OCI-LY3 (cell line): ENCODE results near the gene LRRC8C.

Experiments
- H2AFZ ChIP-seq: fragments of 200-600, 300-600 bp; shearing (Covaris generic); 2 replicates; pipeline ENCODE4 v1.6.0; 2014; ENCODE audit warnings: antibody characterized with exemption, low read depth, low read length
- H3K27ac ChIP-seq: fragments of 200-600, 300-600 bp; sonication (generic); 2 replicates; pipeline ENCODE4 v1.5.1; 2014; ENCODE audit warnings: mild to moderate bottlenecking, low read length, moderate library complexity, mixed read lengths
- H3K27me3 ChIP-seq: fragments of 200-600, 300-600 bp; sonication (generic); 2 replicates; pipeline ENCODE4 v1.6.1; 2014; ENCODE audit warnings: low read depth, low read length, mixed read lengths
- H3K36me3 ChIP-seq: fragments of 200-600, 300-600 bp; sonication (generic); replicated peaks from 2 replicates; pipeline ENCODE3; 2014; ENCODE audit warnings: low read depth, low read length, mixed read lengths
- H3K4me1 ChIP-seq: fragments of 300-600, 200-600 bp; sonication (generic); 2 replicates; pipeline ENCODE4 v1.6.1; 2014; ENCODE audit warnings: low read length, mixed read lengths
- H3K4me2 ChIP-seq: fragments of 200-600, 300-600 bp; sonication (generic); 2 replicates; pipeline ENCODE4 v1.6.1; 2014; ENCODE audit warnings: low read length, mixed read lengths
- H3K4me3 ChIP-seq: fragments of 300-600, 200-600 bp; sonication (generic); 2 replicates; pipeline ENCODE4 v1.5.1; 2014; ENCODE audit warnings: antibody characterized with exemption, mild to moderate bottlenecking, low read length, moderate library complexity
- H3K79me2 ChIP-seq: fragments of 300-600, 200-600 bp; shearing (Covaris generic); 2 replicates; pipeline ENCODE4 v1.6.1; 2014; ENCODE audit warnings: mild to moderate bottlenecking, low read length, mixed read lengths
- H3K9ac ChIP-seq: fragments of 300-600, 200-600 bp; shearing (Covaris generic); 2 replicates; pipeline ENCODE4 v1.6.0; 2014; ENCODE audit warnings: mild to moderate bottlenecking, low read length, moderate library complexity
- H3K9me3 ChIP-seq: fragments of 200-600, 300-600 bp; shearing (Covaris generic); 2 replicates; pipeline ENCODE4 v1.6.1; 2014; ENCODE audit warnings: low read length, mixed read lengths; ENCODE audit not compliant: insufficient read depth
- H4K20me1 ChIP-seq: fragments of 200-600, 300-600 bp; sonication (generic); 2 replicates; pipeline ENCODE4 v1.6.1; 2016; ENCODE audit warnings: low read length, mixed read lengths; ENCODE audit not compliant: insufficient read depth
- EZH2phosphoT487 ChIP-seq: fragments of 200-600 bp; shearing (Covaris generic); IDR thresholded peaks from 2 replicates; pipeline ENCODE4 v1.6.1; 2018; ENCODE audit warnings: antibody characterized with exemption, mixed run types, low read depth
- TF ChIP-seq, protein P1 (sequence below): fragments of 200-600, 300-600 bp; sonication (generic); IDR thresholded peaks from 2 replicates; pipeline ENCODE4 v1.5.1; 2014; ENCODE audit warnings: antibody characterized with exemption, low read length, low read depth

The LRRC8C gene

DNA sequence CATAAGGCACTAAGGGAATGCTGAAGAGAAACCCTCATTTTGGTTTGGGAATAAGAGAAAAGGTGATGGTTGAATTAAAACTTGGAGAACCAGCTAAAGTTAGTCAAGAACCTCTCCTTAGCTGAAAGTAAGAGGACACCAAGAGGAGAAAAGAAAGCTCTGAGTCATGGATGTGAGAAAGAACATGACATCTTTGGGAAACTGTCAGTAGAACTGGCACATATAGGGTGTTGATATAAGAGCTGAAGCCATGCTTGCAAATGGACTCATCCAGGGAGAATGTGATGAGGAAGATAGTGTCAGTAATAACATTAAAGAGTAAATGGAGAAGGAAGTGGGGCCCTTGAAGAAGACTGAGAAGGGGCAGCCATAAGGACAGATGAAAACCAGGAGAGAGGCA lies 54.3 kb downstream of the LRRC8C start:
- Histone ChIP-seq H3K4me3 (no peak overlapping the region), H3K9ac (no peak overlapping the region), H3K27me3 (no peaks in the 10 kb centered on the region), H3K4me1 (peaks cover 2% of the 10 kb centered on the region), H3K36me3 (peaks cover 6% of the 10 kb centered on the region), H3K4me2 (no peak overlapping the region), H4K20me1 (no peaks in the 10 kb centered on the region), H3K79me2 (no peaks in the 10 kb centered on the region), H2AFZ (no peak overlapping the region), H3K27ac (no peak overlapping the region), H3K9me3 (no peaks in the 10 kb centered on the region)
- TF ChIP-seq, protein P1, sequence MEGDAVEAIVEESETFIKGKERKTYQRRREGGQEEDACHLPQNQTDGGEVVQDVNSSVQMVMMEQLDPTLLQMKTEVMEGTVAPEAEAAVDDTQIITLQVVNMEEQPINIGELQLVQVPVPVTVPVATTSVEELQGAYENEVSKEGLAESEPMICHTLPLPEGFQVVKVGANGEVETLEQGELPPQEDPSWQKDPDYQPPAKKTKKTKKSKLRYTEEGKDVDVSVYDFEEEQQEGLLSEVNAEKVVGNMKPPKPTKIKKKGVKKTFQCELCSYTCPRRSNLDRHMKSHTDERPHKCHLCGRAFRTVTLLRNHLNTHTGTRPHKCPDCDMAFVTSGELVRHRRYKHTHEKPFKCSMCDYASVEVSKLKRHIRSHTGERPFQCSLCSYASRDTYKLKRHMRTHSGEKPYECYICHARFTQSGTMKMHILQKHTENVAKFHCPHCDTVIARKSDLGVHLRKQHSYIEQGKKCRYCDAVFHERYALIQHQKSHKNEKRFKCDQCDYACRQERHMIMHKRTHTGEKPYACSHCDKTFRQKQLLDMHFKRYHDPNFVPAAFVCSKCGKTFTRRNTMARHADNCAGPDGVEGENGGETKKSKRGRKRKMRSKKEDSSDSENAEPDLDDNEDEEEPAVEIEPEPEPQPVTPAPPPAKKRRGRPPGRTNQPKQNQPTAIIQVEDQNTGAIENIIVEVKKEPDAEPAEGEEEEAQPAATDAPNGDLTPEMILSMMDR: no peak
- no peak for TF ChIP-seq EZH2phosphoT487

- Histone ChIP-seq H3K27me3 (no peaks in the 10 kb centered on the region), H2AFZ (no peak overlapping the region), H3K4me2 (no peak overlapping the region), H3K9ac (no peak overlapping the region), H4K20me1 (no peaks in the 10 kb centered on the region), H3K36me3 (no peaks in the 10 kb centered on the region), H3K27ac (no peak overlapping the region), H3K9me3 (no peaks in the 10 kb centered on the region), H3K4me3 (no peak overlapping the region), H3K79me2 (no peaks in the 10 kb centered on the region), H3K4me1 (peaks cover 16% of the 10 kb centered on the region)
- TF ChIP-seq, protein P1: no peak
- no peak for TF ChIP-seq EZH2phosphoT487
Observed at GRCh38 chr1:89688607-89689006, 55.7 kb downstream of the LRRC8C start.

DNA sequence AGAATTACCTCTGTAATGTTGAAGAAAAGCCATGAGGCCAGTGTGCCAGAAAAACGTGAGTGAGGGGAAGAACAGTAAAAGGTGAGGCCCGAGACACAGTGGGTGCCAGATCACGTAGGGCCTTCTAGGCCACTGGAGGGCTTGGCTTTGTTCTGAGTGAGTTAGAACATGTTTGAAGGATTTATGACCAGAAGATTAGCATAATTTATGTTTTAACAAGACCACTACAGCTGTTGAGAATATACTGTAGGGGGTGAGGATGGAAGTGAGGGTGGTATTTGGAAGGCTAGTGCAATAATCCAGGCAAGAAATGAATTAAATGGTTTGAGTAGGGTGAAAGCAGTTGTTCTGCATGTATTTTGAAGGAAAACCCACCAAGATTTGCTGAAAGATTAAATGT lies 56.3 kb downstream of the LRRC8C start:
- no peak overlapping the region for H3K4me2 ChIP-seq
- no peak overlapping the region for H3K9ac ChIP-seq
- no peak overlapping the region for H3K27ac ChIP-seq
- no peaks in the 10 kb centered on the region for H3K36me3 ChIP-seq
- no peak overlapping the region for H2AFZ ChIP-seq
- H3K4me3 ChIP-seq: no peak overlapping the region
- H4K20me1 ChIP-seq: no peaks in the 10 kb centered on the region
- peaks cover 22% of the 10 kb centered on the region for H3K4me1 ChIP-seq
- no peaks in the 10 kb centered on the region for H3K79me2 ChIP-seq
- no peaks in the 10 kb centered on the region for H3K9me3 ChIP-seq
- no peaks in the 10 kb centered on the region for H3K27me3 ChIP-seq
- TF ChIP-seq EZH2phosphoT487: no peak
- TF ChIP-seq, protein P1: no peak

- no peaks in the 10 kb centered on the region for H3K9me3 ChIP-seq
- TF ChIP-seq, protein P1: no peak
- TF ChIP-seq EZH2phosphoT487: no peak
- H4K20me1 ChIP-seq: no peaks in the 10 kb centered on the region
- no peak overlapping the region for H3K9ac ChIP-seq
- H2AFZ ChIP-seq: no peak overlapping the region
- H3K27ac ChIP-seq: no peak overlapping the region
- H3K79me2 ChIP-seq: no peaks in the 10 kb centered on the region
- no peak overlapping the region for H3K4me3 ChIP-seq
- no peaks in the 10 kb centered on the region for H3K36me3 ChIP-seq
- no peaks in the 10 kb centered on the region for H3K27me3 ChIP-seq
- H3K4me2 ChIP-seq: no peak overlapping the region
- peaks cover 27% of the 10 kb centered on the region for H3K4me1 ChIP-seq
Observed at GRCh38 chr1:89690595-89690994, 57.7 kb downstream of the LRRC8C start.
